HepG2 (cell line): ENCODE data around the gene WNT1. TPM values are rescaled to one million over a fixed set of nuclear protein-coding genes. Genes with fewer than 3 reads are reported as not detected.

Experiments
- AGO2 ChIP-seq: fragments of 200-400 bp; formaldehyde crosslinking; optimal IDR thresholded peaks from 2 replicates; pipeline ENCODE3; 2017; ENCODE audit warnings: mild to moderate bottlenecking, low read depth, low read length, moderate library complexity
- ETV5 ChIP-seq: IDR thresholded peaks from 2 replicates; pipeline ENCODE4 v1.6.1; 2018; ENCODE audit warnings: missing biosample characterization, missing genetic modification reagents, inconsistent platforms, borderline replicate concordance
- JDP2 ChIP-seq: sonication (generic); formaldehyde crosslinking; IDR thresholded peaks from 2 replicates; pipeline ENCODE4 v1.8.1; 2022; ENCODE audit warnings: missing genetic modification reagents, borderline replicate concordance
- KDM4B ChIP-seq: sonication (generic); formaldehyde crosslinking; IDR thresholded peaks from 2 replicates; pipeline ENCODE4 v1.4.0; 2020; ENCODE audit warnings: missing genetic modification reagents
- KLF9 ChIP-seq: IDR thresholded peaks from 2 replicates; pipeline ENCODE4 v1.6.1; 2016; ENCODE audit warnings: low read depth
- MBNL3 ChIP-seq: fragments of 250-450 bp; sonication (Bioruptor Pico); conservative IDR thresholded peaks from 2 replicates; pipeline ENCODE4 v1.8.0; 2022; ENCODE audit warnings: mild to moderate bottlenecking, inconsistent platforms
- MXI1 ChIP-seq: IDR thresholded peaks from 3 replicates; pipeline ENCODE4 v1.6.1; 2012; ENCODE audit warnings: low read depth, low read length, inconsistent platforms, borderline replicate concordance
- REPIN1 ChIP-seq: sonication (generic); formaldehyde crosslinking; IDR thresholded peaks from 2 replicates; pipeline ENCODE4 v1.8.0; 2022; ENCODE audit warnings: missing genetic modification reagents, low read depth, mild to moderate bottlenecking, borderline replicate concordance
- ZMYM3 ChIP-seq: sonication (generic); formaldehyde crosslinking; IDR thresholded peaks from 2 replicates; pipeline ENCODE4 v1.5.1; 2020; ENCODE audit warnings: mild to moderate bottlenecking, missing genetic modification reagents
- ZNF550 ChIP-seq: sonication (generic); formaldehyde crosslinking; IDR thresholded peaks from 2 replicates; pipeline ENCODE4 v1.4.0; 2020; ENCODE audit warnings: mild to moderate bottlenecking, missing genetic modification reagents, borderline replicate concordance
- ZNF563 ChIP-seq: sonication (generic); formaldehyde crosslinking; IDR thresholded peaks from 2 replicates; pipeline ENCODE4 v1.8.0; 2022; ENCODE audit warnings: mild to moderate bottlenecking, moderate library complexity, missing genetic modification reagents
- ZNF564 ChIP-seq: sonication (generic); formaldehyde crosslinking; IDR thresholded peaks from 2 replicates; pipeline ENCODE4 v1.8.1; 2023; ENCODE audit warnings: mild to moderate bottlenecking, missing genetic modification reagents
- ZNF780A ChIP-seq: sonication (generic); formaldehyde crosslinking; IDR thresholded peaks from 2 replicates; pipeline ENCODE4 v1.8.0; 2022; ENCODE audit warnings: mild to moderate bottlenecking, missing genetic modification reagents, moderate library complexity
- polyA plus RNA-seq, 8 experiments: library from polyadenylated mRNA; depleted of rRNA in 3 of 8; stranded (reverse) in 7 of 8; unstranded in 1 of 8; fragments of >200 nt; fragmentation: Illumina TruSeq in 4 of 8; extraction: Trizol in 4 of 8; gene quantifications; 2 replicates each; pipeline versions ENCODE4 v1.2.1 to v1.2.3, GENCODE V29; 2011 to 2016; ENCODE audit warnings: low read depth in 4 of 8, missing spikeins in 1 of 8, mixed read lengths in 1 of 8; ENCODE audit not compliant: insufficient read depth in 1 of 8
- total RNA-seq, 5 experiments: library from RNA; depleted of rRNA; stranded (reverse); fragments of >200 nt; fragmentation: Illumina TruSeq; extraction: Trizol; gene quantifications; 2 replicates each; pipeline ENCODE4 v1.2.3, GENCODE V29; 2016; ENCODE audit warnings: low read depth in 1 of 5
- TF ChIP-seq, protein P1 (sequence below): sonication (generic); formaldehyde crosslinking; IDR thresholded peaks from 2 replicates; pipeline ENCODE4 v1.9.0; 2021; ENCODE audit warnings: mild to moderate bottlenecking, missing genetic modification reagents
- TF ChIP-seq, protein P2 (sequence below): sonication (generic); formaldehyde crosslinking; IDR thresholded peaks from 2 replicates; pipeline ENCODE4 v1.8.0; 2023; ENCODE audit warnings: mild to moderate bottlenecking, missing genetic modification reagents
- TF ChIP-seq, protein P3 (sequence below): sonication (generic); formaldehyde crosslinking; IDR thresholded peaks from 2 replicates; pipeline ENCODE4 v1.5.0; 2020; ENCODE audit warnings: missing genetic modification reagents
- TF ChIP-seq, protein P4 (sequence below): sonication (generic); formaldehyde crosslinking; IDR thresholded peaks from 2 replicates; pipeline ENCODE4 v1.5.1; 2020; ENCODE audit warnings: missing genetic modification reagents, mild to moderate bottlenecking, borderline replicate concordance

Gene WNT1
- total and polyA plus RNA-seq, 2 of the 13 experiments (the other 11 are each of a cell fraction or from before 2014, with no cell fraction given) = not detected

DNA sequence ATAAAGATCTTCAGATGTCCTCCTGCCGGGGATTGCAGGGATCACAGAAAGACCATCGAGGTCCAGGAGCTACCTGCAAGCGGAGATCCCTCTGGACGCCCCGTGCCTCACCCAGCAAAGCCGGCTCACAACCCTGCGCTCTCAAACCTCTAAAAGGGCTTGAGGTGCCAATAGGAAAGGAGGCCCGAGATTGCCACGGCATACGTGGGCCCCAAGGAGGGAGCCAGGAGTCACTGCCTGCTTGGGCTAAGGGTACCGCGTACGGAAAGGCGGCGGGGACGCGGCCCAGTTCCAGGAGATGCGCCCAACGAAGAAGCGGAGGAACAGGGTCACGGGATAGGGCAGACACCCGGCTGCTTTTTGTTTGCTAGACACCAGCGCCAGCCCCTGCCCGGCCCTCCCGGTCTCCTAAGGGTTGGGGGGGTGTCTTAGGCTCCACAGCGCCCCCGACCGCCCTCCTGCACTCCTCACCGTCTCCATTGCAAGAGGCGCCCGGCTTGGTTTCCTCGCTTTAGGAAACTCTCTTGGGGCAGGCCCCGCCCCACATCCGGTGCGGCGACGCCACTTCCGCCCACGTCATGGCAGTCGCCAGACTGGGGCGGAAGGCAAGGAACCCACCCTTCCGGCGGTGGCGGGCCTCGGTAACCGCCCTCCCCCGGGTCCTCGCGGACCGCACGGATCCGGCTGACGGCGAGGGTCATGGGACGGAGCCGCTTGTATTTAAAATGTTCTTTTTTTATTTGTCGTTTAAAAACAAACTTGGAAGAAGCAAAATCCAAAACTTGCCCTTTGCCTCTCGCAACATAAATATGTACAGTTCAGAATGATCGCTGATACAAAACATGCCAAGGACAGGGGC, 40.4 kb downstream of the WNT1 start, which contains the start of gene PRKAG1 (continued):
- TF ChIP-seq, protein P1, sequence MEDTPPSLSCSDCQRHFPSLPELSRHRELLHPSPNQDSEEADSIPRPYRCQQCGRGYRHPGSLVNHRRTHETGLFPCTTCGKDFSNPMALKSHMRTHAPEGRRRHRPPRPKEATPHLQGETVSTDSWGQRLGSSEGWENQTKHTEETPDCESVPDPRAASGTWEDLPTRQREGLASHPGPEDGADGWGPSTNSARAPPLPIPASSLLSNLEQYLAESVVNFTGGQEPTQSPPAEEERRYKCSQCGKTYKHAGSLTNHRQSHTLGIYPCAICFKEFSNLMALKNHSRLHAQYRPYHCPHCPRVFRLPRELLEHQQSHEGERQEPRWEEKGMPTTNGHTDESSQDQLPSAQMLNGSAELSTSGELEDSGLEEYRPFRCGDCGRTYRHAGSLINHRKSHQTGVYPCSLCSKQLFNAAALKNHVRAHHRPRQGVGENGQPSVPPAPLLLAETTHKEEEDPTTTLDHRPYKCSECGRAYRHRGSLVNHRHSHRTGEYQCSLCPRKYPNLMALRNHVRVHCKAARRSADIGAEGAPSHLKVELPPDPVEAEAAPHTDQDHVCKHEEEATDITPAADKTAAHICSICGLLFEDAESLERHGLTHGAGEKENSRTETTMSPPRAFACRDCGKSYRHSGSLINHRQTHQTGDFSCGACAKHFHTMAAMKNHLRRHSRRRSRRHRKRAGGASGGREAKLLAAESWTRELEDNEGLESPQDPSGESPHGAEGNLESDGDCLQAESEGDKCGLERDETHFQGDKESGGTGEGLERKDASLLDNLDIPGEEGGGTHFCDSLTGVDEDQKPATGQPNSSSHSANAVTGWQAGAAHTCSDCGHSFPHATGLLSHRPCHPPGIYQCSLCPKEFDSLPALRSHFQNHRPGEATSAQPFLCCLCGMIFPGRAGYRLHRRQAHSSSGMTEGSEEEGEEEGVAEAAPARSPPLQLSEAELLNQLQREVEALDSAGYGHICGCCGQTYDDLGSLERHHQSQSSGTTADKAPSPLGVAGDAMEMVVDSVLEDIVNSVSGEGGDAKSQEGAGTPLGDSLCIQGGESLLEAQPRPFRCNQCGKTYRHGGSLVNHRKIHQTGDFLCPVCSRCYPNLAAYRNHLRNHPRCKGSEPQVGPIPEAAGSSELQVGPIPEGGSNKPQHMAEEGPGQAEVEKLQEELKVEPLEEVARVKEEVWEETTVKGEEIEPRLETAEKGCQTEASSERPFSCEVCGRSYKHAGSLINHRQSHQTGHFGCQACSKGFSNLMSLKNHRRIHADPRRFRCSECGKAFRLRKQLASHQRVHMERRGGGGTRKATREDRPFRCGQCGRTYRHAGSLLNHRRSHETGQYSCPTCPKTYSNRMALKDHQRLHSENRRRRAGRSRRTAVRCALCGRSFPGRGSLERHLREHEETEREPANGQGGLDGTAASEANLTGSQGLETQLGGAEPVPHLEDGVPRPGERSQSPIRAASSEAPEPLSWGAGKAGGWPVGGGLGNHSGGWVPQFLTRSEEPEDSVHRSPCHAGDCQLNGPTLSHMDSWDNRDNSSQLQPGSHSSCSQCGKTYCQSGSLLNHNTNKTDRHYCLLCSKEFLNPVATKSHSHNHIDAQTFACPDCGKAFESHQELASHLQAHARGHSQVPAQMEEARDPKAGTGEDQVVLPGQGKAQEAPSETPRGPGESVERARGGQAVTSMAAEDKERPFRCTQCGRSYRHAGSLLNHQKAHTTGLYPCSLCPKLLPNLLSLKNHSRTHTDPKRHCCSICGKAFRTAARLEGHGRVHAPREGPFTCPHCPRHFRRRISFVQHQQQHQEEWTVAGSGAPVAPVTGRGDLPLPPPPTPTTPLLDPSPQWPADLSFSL = no peak
- TF ChIP-seq MBNL3 (CRISPR knock-in tag) (no peak), ZMYM3 (no peak), JDP2 (no peak), KLF9 (no peak), MXI1 (peak; percentile 57; the same call in 1 of the 3 replicates), ZNF780A (CRISPR knock-in tag) (no peak; the same call in 1 of the 2 replicates), REPIN1 (no peak; the same call in 1 of the 2 replicates), ZNF564 (CRISPR knock-in tag) (0 out of 2 replicates have a peak, but pooled peaks have one; percentile 34), ZNF550 (CRISPR knock-in tag) (no peak), ZNF563 (CRISPR knock-in tag) (no peak), KDM4B (CRISPR knock-in tag) (0 out of 2 replicates have a peak, but pooled peaks have one; percentile 39), AGO2 (peak; percentile 99), ETV5 (CRISPR knock-in tag) (peak; percentile 94)
- TF ChIP-seq, protein P2, sequence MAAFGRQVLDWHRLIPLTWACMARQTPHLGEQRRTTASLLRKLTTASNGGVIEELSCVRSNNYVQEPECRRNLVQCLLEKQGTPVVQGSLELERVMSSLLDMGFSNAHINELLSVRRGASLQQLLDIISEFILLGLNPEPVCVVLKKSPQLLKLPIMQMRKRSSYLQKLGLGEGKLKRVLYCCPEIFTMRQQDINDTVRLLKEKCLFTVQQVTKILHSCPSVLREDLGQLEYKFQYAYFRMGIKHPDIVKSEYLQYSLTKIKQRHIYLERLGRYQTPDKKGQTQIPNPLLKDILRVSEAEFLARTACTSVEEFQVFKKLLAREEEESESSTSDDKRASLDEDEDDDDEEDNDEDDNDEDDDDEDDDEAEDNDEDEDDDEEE (CRISPR knock-in tag) = peak; percentile 19; the same call in 1 of the 2 replicates
- TF ChIP-seq, protein P3, sequence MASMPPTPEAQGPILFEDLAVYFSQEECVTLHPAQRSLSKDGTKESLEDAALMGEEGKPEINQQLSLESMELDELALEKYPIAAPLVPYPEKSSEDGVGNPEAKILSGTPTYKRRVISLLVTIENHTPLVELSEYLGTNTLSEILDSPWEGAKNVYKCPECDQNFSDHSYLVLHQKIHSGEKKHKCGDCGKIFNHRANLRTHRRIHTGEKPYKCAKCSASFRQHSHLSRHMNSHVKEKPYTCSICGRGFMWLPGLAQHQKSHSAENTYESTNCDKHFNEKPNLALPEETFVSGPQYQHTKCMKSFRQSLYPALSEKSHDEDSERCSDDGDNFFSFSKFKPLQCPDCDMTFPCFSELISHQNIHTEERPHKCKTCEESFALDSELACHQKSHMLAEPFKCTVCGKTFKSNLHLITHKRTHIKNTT = no peak
- TF ChIP-seq, protein P4, sequence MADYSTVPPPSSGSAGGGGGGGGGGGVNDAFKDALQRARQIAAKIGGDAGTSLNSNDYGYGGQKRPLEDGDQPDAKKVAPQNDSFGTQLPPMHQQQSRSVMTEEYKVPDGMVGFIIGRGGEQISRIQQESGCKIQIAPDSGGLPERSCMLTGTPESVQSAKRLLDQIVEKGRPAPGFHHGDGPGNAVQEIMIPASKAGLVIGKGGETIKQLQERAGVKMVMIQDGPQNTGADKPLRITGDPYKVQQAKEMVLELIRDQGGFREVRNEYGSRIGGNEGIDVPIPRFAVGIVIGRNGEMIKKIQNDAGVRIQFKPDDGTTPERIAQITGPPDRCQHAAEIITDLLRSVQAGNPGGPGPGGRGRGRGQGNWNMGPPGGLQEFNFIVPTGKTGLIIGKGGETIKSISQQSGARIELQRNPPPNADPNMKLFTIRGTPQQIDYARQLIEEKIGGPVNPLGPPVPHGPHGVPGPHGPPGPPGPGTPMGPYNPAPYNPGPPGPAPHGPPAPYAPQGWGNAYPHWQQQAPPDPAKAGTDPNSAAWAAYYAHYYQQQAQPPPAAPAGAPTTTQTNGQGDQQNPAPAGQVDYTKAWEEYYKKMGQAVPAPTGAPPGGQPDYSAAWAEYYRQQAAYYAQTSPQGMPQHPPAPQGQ = no peak
